ENCODE data around the gene PLGLB1. TPM values are rescaled to one million over a fixed set of nuclear protein-coding genes. Genes with fewer than 3 reads are reported as not detected.

PLGLB1 gene
- 0.38 TPM in 1 of 2 replicates, not detected in the other for total RNA-seq (ENCODE audit: low replicate concordance)

DNA sequence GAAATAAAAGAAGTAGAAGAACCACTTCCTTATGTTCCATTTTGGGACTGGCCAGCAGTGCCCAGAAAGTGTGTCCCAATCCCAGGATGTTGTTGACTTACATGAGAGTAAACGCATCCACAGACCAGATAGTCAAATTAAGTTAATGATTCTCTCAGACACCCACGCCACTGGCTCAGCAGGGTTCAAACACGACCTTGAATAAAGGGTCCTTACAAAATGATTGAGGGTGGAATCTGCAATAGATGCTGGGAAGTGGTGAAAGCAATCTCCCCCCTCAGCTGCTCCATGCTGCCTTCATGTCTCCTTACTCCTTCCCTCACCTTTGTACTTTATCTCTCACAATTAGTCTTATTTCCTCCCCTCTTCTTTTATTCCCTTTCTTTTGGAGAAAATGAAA, at the start of gene PLGLB1:
PLGLB1 (minus strand) TSS at position 101 of the 400 bp plus-strand sequence; CDS start at position 40, 61 bp downstream.

Other genes starting within 250 kb of the PLGLB1 start
- gene CD8A, start 230.9 kb downstream of the PLGLB1 start, total RNA-seq (ENCODE audit: low replicate concordance), result not detected in 2 replicates
- not detected in 2 replicates for gene CD8B, start 160.0 kb downstream of the PLGLB1 start, total RNA-seq (ENCODE audit: low replicate concordance)
- 0.15 and 0.47 TPM in 2 replicates for gene RGPD1, start 79.7 kb downstream of the PLGLB1 start, total RNA-seq (ENCODE audit: low replicate concordance)